ENCODE results near the gene RANBP1. TPM values are rescaled to one million over a fixed set of nuclear protein-coding genes. Genes with fewer than 3 reads are reported as not detected.

The RANBP1 gene
- total RNA-seq, 1 donor from 2014 or later = 239 TPM

DNA sequence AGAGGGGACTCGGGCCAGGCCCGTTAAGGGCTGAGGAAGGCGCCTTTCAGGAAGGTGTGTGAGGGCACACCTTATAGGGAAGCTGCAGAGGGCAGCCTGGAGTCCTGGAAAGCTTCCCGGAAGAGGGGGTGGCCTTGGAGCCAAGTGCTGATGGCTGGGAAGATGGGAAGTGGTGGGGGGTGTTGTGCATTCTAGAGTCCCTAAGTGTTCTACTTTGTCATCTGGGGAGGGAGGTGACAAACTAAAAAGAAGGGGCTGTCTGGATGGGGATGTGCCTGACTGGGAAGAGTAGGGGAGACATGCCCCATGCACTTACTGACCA is 22.5 kb downstream of the RANBP1 start:
- DNase-seq = no peak

DNA sequence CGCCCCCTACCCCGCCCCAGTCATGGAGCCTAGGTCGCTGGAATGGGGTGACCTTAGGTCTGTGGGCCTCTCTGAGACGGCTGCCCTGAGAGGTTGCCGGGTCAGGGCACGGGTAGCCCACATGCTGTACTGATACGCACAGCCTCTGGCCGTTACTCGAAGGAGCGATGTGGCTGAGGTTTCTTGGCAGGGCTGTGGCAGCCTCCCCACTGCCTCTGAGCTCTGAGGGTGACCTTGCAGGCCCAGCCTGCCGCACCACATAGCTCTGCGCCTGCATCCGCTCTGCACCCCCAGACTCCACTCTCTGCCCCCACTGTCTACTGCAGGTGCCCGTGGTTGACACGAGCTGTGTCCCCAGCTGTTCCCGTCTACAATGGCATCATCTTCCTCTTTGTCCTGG is 23.0 kb downstream of the RANBP1 start:
- no peak for DNase-seq

DNA sequence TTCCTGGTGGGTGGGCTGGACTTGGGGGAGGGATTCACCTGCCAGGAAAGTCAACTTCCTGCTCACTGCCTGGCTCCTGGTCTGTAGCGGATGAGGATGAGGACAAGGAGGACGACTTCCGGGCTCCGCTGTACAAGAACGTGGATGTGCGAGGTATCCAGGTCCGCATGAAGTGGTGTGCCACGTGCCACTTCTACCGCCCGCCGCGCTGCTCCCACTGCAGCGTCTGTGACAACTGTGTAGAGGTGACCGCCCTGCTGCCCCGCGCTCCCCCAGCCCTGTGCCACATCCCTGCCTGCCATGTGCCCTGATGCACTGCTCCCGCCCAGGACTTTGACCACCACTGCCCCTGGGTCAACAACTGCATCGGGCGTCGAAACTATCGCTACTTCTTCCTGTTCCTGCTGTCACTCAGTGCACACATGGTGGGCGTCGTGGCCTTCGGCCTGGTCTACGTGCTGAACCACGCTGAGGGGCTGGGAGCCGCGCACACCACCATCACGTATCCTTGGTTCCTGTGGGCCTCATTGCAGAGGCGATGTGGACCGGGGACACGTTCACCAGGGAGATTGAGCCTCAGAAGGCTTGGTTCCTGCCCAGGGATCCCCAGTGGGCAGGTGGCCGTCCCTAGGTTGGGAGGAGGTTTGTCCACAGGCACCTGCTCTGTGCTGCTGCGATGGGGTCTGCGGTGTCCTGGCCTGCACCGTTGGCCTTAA is 23.6 kb downstream of the RANBP1 start:
- DNase-seq = no peak

DNA sequence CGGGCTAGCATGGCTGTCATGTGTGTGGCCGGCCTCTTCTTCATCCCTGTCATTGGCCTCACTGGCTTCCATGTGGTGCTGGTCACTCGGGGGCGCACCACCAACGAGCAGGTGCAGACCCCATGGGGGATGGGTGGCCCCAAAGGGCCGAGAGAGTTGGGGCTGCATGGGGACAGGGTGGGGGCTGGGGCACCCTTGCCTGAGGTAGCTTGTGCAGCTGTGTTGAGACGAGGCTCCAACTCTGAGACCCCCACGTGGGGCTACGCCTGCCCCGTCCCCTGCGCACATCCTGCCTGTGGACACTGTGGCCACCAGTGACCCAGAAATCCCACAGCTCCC is 24.2 kb downstream of the RANBP1 start:
- DNase-seq = no peak

DNA sequence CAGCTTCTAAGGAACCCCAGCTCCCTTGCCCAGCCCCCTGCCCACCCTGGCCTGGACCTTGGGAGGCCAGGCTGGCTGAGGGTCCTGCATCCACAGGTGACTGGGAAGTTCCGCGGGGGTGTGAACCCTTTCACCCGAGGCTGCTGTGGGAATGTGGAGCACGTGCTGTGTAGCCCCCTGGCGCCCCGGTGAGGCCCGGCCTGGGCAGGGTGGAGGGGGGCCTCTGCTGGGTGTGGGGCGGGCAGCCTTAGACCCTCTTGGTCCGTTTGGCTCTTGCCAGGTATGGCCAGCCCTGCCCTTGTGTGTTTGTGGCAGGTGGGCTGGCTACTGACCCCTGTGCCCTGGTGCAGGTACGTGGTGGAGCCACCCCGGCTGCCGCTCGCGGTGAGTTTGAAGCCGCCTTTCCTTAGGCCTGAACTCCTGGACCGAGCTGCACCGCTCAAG is 24.6 kb downstream of the RANBP1 start:
- DNase-seq = no peak

DNA sequence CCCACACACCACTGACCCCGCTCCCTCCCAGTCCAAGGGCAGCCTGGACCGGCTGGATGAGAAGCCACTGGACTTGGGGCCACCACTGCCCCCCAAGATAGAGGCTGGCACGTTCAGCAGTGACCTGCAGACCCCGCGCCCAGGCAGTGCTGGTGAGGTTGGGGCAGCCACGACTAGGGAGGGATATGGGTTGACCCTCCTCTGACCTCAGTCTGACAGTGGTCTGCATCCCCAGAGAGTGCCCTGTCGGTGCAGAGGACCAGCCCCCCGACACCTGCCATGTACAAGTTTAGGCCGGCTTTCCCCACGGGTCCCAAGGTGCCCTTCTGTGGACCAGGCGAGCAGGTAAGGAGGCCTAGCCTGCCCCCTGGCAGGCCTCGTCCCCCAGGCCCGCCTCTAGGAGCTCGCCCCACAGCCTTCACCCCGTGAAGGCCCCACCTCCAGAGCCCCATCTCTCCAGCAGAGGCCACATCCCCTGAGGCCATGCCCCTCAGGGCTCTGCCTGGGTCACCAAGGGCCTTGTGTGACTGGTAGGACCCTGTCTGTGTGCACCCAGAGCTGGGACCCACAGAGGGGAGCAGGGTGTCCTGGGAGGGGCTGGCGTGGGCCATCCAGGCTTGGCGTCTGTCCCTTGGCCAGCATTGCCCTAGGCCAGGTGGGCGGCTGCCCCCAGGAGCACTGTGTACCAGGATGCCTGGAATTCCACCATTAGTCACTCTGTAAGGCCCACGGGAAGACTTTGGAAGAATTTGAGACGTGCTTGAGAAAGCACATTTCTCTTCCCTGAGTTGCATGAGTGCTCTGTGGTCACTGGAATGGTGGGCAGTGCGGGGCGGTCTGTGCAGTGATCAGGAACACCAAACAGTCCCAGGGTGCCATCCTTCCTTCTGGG is 25.5 kb downstream of the RANBP1 start:
- no peak for DNase-seq

DNA sequence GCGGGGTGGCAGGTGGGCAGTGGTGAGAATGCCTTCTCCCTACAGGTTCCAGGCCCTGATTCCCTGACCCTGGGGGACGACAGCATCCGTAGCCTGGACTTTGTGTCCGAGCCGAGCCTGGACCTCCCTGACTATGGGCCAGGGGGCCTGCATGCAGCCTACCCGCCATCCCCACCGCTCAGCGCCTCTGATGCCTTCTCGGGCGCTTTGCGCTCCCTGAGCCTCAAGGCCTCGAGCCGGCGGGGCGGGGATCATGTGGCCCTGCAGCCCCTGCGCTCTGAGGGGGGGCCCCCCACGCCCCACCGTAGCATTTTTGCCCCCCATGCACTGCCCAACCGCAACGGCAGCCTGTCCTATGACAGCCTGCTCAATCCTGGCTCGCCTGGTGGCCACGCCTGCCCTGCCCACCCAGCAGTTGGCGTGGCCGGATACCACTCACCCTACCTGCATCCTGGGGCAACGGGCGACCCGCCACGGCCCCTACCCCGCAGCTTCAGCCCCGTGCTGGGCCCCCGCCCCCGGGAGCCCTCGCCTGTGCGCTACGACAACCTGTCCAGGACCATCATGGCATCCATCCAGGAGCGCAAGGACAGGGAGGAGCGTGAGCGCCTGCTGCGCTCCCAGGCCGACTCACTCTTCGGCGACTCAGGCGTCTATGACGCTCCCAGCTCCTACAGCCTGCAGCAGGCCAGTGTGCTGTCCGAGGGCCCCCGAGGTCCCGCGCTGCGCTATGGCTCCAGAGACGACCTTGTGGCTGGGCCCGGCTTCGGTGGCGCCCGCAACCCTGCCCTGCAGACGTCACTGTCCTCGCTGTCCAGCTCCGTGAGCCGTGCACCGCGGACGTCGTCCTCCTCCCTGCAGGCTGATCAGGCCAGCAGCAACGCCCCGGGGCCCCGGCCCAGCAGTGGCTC is 27.1 kb downstream of the RANBP1 start:
- no peak for DNase-seq

DNA sequence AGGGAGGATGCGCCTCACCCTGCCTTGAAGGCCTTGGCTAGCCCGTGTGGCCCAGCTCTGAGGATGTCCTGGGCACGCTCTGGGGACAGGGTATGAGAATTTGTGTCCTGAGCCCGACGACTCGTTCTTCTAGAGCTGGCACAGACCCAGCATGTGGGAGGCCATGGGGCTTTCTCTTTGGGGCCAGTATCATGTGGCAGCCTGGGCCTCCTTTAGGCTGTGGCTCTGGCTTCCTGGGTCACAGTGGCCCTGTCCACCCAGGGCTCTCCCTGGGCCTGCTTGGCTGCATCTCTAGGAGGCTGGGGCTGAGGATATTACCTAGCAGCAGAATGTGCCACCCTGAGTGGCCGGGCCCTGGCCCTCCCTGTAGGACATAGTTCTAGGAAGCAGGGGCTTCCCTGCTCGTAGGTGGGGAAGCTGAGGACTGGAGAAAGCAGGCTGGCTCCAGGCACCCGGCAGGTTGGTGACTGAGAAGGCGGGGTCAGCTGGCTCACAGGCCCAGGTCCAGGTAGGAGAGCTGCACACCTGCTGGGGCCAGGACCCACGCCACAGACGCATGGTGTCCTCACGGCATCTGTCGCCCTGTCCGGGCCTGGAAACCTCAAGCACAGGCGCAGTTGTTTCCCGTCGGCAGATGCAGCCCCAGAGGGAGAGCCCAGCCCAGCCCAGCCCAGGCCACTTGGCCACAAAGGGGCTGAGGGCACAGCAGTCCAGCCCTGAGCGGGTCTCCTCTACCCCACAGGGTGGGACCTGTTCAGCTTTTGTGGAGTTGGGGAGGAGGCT is 28.2 kb downstream of the RANBP1 start:
- DNase-seq = no peak

DNA sequence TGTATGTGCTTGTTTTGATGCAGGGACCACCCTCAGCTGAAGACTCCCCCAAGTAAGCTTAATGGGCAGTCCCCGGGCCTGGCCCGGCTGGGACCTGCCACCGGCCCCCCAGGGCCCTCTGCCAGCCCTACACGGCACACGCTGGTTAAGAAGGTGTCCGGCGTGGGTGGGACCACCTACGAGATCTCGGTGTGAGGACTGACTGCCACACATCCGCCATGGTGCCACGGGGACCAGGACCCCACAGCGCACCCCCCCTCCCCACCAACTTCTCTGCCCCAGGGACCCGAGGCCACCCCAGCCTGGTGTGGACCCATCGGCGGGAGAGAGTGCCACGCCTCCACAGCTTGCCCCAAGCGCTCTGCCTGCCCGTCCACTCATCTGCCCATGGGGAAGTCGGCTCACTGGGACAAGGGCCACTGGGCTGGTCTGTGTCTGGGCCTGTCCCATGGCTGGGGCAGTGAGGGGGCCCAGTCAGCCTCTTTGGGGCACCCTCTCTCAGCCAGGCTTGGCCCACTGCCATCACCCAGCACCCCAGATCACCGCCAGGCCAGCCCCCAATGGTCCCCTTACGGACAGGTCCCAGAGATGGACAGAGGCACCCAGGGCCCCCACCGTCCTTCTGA is 29.4 kb downstream of the RANBP1 start:
- no peak for DNase-seq

DNA sequence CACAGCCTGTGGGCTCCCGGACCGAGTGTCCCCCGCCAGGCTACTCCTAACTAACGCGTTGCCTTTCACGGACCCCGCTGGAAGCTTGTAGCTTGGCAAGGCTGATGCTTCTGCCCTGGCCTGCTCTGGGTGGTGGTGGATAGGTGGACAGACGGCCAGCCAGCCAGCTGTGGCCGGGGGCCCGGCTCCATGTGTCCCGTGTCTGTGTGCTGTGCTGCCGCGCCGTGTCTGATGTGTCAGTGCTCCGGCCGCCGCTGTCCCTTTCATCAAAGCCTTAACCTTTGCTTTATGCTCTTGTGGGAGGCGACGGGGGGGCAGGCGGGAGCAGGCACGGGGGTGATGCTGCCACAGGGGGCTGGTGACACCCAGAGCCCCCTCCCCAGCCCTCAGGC is 29.9 kb downstream of the RANBP1 start:
- DNase-seq = no peak

DNA sequence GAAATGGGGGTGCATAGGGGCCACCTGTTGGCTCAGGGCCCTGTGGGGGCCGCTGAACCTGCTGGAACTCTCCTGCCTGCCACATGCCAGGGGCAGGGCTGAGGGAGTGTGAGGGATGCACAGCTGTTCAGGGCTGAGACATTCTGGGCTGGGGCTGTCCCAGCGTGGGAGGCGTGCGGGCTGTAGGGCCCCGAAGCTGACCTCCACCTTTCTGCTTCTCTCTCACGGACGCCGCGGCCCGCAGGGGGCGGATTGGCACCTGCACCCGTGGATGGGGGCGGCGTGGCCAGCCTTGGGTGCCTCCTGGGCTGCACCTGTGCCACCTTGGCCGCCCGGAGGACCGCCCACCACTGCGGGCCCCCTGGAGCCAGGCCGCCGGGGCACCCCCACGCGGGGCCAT is 30.9 kb downstream of the RANBP1 start:
- DNase-seq = no peak

DNA sequence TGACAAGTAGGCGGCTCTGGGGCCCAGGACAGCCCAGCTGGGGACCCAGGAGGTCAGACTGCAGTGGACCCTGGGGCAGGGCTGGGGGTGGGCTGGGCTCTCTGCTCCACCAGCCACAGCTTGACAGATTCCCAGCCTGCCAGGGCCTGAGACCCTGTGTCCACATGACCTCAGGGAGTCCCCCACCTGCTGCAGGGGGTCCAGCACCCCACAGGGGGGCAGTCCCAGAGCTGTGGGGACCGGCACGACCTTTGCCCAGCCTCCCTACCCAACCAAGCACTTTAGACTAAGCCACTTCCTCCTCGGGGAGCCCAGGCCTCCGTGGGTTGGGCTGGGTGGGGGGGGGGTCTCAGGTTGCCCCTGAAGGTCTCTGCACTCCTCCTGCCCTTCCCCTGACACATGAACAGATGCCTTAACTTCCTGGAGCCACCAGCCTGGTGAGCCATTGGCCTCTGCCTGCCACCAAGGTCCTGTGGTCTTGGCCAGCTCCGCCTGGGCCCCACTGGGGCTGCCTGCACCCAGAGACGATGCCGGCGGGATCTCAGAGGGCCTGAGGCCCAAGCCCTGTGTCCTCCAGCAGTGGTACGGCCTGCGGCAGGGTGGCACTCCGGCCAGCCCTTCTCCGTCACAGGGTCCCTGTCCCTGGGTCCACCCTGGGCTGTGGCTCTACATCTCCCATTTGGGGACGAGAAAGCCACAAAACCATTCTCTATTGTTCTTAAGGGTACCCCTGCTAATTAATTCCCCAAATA is 31.5 kb downstream of the RANBP1 start:
- no peak for DNase-seq

DNA sequence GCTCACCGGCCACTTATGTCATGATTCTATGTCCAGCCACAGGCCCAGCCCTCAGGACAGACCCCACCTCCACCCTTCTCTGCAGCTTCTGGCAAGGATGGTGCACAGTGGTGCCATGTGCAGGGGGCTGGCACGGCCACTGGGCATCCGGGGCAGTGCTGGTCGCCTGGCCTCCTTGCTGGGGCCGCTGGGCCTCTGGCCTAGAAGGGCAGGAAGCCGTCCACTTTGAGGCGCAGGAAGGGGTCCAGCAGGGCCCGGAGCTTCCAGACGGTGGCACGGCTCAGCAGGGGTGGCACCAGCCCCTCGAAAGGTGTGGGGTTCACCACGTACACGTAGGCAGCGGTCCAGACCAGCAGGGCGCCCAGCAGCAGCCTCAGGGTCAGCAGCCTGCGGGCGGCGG is 32.5 kb downstream of the RANBP1 start:
- no peak for DNase-seq

DNA sequence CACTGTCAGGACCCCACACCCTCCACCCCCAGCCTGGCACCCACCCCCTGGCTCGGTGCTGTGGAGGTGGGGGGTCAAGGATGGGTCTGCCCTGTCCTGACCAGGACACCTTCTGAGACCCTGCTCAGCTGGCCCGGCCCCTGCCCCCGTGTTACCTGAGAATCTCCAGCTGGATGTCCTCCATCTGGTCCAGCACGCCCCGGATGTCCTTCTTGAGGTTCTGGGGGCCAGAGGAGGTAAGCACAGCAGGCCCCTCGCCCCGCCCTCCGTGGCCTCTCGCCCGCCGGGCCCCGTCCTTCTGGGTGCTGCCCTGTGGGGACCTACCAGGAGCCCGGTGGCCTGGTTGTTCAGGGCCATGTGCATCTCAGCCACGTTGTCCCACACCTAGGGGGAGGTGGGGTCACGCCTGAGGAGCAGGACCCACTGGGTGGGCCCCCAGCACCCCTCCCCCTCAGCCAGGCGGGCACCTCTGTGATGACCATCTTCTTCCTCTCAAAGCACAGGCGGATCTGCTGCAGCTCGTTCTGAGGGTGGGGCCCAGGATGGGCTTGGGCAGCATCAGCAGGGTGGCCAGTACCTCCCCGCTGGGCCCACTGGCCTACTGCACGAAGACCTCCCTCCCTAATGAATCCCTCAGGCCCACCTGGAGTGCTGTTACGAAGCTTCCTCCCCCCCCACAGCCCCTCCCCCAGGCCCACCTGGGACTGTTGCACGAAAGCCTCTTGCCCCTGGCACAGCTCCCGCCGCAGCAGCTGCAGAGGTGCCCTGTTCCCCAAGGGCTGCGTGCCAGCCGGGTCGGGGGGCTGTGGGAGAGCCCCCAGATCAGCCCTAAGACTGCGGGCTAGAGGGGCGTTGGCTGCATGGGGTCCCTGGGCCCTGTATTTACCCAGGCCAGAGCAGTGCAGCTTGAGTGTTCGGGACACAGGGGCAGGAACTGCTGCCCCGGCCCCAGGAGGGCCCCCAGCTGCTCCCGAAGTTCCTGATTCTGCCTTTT is 33.6 kb downstream of the RANBP1 start:
- DNase-seq = no peak

DNA sequence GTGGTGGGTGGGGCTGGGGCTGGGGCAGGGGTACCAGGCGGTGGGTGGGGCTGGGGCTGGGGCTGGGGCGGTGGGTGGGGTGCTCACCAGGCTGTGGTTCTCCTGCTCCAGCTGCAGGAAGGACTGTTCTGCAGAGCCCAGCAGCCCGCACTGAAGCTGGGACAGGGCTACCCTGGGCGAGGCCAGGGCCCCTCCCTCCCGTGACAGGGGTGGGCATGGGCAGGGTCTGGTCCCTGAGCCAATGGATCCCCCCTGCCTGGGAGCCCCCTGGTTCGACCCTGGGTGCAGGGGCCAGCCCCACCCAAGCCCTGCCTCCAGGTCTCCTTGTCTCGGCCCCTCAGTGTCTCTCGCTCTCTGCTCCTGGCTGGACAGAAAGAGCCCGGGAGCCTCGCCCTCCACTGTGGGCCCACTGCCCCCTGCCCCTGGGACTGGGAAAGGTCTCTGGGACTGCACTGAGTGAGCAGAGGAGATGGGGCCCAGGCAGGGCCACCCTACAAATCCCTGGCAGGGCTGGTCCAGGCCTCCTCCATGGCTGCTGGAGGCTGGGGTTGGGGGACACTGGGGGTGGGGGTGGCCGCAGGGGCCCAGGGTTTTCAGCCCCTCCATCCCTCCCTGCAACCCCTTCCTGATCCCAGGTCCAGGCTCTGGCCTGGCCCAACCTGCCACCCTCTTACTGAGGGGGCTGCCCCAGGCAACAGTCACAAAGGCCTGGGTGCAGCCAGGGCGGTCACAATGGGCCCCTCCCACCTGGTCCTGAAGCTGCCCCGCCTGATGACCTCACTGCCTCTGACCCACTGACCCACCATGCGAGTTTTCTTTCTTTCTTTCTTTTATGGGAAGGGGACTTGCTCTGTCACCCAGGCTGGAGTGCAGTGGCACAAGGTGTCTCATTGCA is 34.7 kb downstream of the RANBP1 start, which contains the start of gene CCDC188:
CCDC188 (minus strand) TSS at position 675 of the 895 bp plus-strand sequence; CDS start at position 606, 69 bp downstream.
- no peak for DNase-seq

DNA sequence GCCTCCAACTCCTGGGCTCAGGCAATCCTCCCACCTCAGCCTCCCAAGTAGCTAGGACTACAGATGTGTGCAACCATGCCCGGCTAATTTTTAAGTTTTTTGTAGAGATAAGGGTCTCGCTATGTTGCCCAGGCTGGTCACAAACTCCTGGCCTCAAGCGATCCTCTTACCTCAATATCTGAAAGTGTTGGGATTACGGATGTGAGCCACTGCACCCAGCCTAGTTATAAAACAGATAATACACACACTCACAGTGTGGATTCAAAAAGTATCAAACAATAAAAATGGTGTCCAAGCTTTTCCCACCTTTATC is 35.3 kb downstream of the RANBP1 start:
- DNase-seq = no peak

DNA sequence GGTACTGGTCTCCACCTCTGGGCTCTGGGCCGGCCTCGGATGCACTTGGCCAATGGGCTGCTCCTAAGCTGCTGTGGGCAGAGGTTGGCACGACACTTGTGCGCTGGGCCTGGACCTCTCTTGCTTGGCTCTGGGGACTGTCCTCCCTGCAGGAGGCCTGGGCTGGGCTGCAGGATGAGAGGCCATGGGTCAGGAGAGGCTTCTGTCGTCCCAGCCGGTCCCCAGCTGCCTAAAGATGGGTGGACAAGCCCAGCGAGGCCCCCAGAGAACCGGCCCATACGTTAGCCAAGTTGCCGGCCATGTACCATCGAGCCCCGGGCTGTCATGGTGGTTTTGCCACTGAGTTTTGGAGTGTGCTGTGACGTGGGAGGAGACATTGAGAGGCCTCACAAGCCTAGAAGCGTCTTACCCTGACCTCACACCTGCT is 36.6 kb downstream of the RANBP1 start:
- DNase-seq = no peak

DNA sequence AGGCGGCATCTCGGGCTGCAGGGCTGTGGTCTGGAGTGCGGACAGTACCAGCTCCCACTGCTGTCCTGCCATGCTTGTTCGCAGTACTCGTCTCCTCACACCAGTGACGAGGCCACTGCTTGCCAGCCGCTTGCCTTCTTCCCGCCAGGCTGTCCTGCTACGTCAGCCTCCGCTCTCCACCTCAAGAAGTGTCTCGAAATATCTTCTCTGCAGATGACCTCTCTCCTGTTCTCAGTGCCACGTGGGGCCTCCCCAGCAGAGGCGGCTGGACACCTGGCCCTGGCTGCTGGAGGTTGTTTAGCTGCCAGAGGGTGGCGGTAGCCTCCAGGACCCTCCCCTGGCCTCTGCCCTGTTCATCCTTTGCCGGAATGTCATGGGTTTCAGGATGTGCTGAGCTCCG is 38.0 kb downstream of the RANBP1 start:
- no peak for DNase-seq

Data from dermis blood vessel endothelial cell (primary cell).